ENCODE data around the gene EBF4.
"Not testable (repeated sequence)": the region's sequence is repeated elsewhere in the genome, so short reads cannot be mapped to it uniquely, and the experiment has no call there.

EBF4 gene

DNA sequence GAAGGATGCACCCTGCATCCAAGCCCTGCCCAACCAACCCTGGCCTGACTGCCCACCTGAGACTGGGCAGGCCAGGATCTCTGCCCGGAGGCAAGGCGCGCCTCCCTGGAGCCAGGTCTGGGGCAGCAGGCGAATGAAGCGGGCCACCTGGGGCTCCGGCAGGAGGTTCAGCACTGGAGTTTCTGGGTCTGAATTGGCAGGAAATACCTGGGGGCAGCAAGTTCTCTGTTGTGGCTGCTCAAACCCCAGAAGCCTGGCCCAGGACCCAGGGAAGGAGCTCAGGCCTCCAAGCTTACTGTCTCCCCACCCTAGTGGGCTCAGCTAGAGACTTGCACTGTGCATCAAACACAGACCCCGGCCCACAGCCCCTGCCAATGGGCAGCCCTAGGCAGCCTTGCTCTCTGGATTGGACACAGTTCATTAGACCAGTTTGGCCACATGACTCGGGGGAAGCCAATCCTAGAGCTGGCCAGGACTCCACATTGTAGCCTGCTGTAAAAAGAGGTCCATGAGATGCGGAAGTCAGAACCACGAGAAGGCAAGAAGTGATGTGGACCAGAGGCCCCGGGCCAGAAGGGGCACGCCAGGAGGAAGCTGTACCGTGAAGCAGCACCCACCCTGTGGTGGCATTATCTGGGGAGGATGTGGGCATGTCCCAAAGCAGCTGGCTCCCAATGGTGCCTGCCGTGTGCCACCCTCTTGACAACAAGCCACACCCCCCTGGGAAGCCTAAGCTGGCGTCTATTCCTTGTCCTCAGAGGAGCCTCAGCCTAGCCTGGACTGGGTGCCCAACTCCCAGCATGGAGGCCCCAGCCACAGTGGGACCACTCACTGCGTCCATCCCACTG is 104.8 kb downstream of the EBF4 start:
- no peak for DNase-seq

DNA sequence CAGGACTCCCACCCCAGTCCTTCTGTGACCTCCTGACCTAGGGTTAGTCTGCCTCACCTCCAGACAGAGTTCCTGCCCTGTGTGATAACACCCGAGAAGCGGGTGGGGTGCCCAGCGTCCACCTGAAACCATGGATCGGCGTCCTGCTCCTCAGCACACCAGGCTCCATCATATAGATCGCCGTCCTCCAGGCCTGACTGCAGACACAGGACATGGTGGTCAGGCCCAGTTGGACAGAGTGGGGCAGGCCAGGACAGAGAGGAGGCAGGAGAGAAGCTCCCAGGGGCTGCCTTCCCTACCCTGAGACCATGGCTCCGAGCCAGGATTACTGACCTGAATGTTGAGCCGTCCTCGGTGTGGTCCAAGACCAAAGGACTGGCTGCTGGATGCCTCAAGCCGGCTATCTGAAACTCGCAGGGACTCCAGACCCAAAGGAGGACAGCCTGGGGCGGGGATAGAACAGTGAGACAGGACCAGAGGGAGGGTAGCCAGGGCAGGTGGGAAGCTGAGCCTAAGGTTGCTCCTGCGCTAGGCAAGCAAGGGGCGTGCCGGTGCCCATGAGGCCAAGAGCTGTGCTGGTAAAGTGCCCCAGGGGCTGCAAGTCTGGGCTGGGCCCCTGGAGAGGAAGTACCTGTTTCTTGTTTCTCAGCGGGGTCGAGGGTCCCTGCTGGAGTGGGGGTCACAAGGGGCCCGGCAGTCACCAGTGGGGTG is 105.7 kb downstream of the EBF4 start:
- no peak for DNase-seq

DNA sequence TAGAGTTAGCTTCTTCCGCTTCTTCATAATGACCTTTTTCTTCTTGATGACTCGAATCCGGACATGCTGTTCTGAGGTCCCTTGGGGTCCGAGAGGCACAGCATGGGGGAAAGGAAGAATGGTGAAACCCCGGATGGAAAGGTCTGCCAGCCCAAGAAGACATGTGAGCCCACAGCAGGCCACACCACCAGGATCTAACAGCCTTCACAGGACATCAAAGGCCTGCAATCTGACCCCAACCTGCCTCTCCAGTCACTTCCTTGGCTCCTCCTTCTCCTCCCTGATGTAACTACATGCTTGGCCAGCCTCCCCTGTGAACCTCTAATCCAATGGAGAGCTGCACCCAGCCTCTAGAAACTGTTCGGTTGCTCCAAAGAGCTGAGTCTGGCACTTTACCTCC is 106.2 kb downstream of the EBF4 start:
- no peak for DNase-seq

DNA sequence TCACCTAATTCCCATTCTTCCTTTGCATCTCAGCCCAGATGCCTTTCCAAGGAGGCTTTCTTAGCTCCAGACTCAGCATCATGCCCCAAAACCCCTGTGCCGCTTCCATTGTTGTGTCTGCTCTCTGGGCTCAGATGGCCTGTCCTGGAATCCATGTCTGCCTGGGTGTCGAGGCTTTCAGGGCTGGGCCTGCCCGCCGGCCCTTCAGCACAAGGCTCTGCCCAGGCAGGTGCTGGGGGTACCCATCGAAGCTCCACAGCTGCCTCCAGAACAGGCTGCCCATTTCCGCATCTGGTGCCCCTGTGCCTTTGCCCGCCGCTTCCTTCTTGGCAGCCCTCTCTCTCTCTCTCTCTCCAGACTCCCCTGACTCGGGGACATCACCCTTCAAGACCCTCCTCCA is 106.7 kb downstream of the EBF4 start:
- DNase-seq: no peak

DNA sequence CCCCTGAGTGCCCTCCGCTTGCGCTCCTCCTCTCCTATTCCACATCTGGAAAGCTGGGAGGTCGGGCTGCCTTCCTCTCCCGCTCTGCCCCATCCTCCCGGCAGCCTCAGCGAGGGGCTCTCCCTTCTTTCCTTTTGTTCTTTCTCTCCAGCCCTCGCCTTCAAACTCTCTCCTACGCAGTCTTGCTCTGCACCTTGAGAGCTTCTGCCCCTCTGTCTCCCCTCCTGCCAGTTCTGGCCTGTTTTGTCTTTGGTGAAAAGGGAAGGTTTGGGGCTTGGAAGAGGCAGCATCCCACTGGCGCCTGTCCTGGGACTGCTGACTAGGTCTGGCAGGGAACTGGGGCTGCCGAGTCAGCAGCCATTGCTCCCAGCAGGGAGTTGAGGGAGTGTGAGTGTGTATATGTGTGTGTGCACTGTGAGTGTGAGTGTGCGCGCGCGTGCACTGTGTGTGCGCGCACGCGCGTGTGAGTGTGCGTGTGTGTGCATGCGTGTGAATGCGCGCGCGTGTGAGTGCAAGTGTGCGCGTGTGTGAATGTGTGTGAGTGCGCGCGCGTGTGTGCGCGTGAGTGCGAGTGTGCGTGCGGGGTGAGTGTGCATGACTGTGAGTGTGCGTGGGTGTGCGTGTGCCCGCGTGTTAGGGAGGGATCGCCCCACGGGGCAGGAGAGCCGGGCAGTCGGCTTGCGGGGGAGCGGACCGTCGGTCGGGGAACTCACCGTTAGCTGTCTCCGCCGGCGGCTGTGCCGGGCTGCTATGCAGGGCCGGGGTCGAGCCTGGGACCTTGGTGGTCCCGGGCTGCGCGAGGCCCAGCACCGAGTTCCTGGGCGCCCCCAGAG is 107.3 kb downstream of the EBF4 start:
- DNase-seq: no peak

DNA sequence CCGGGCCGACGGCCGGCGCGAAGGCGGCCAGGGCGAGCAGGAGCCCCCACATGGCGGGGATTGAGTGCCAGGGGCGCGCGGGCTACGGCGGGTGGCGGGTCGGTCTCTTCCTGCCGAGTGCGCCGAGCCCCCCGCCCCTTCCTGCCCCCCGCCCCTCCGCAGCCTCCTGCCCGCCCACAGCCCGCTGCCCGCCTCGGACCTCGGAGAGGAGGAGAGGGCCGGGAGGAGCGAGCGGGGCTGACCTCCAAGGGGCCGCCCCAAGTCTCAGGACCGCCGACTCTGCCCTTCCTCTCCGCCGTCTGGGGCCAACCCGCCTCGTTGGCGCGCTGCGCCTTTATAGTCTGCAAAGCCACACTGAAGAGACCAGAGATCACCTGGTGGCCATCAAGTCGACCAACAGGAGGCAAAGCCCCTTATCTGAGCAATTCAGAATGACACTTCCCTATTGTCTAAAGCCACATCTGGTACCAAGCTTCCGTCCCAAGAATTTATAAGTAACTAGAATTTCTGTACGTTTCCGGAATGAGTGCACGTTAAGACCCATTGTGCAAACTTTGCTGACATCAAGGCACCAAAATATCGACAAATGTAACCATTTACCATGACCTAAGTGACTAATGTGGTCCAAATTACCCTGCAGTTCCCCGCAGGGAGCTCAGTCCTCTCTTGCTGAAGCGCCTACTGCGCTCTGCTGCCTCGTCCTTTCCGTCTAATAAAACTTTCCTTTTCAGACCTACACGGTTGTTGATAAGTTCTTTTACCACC is 108.1 kb downstream of the EBF4 start, which contains the start of gene CPXM1:
TSS of gene CPXM1 (minus strand) at position 107 of the 765 bp plus-strand sequence. CDS start at position 52, 55 bp downstream.
- DNase-seq: no peak

DNA sequence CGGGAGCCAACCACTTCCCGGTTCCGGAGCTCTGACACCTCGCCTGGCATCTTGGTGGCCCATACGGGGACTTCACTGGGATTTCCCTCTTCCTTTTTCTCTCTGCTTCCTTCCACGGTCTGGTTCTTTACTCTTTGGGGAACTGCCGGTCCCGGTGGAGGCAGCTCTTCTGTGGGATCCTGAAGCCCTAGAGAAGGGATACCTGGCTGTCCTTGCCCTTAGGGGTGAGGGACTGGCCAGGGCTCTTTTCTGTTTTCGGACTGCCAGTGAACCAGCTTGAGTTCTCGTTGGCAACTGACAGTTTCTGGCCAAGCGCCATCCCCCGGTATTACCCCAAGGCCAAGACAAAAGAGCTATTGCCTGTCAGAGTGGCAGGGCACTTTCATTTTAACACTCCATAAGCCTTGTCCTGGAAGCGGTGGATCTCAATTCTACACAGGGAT is 108.7 kb downstream of the EBF4 start:
- no peak for DNase-seq

DNA sequence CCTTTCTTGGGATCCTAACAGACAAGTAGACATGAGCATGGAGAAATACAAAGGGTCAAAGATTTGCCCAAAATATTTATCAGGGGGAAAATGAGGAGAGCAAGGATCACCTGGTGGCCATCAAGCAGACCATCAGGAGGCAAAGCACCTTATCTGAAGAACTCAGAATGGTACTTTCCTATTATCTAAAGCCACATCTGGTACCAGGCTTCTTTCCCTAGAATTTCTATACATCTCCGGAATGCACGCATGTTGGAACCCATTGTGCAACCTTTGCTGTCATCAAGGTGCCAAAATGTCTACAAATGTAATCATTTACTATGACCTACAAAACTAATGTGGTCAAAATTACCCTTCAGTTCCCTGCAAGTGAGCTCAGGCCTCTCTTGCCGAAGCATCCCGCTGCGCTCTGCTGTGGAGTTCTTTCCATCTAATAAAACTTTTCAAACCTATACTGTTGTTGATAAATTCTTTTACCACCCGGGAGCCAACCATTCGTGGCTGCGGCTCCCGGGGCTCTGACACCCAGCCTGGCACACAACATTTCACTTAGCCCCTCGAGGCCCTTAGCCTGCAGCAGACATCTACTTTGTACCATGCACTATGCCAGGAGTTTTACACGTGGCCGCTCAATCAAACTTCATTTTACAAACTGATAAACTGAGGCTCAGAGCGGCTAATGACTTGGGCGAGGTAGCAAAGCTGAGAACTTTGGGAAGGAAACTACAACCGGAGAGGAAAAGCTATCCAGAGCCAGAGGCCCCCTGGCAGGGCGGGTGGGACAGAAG is 111.7 kb downstream of the EBF4 start:
- DNase-seq: no peak

DNA sequence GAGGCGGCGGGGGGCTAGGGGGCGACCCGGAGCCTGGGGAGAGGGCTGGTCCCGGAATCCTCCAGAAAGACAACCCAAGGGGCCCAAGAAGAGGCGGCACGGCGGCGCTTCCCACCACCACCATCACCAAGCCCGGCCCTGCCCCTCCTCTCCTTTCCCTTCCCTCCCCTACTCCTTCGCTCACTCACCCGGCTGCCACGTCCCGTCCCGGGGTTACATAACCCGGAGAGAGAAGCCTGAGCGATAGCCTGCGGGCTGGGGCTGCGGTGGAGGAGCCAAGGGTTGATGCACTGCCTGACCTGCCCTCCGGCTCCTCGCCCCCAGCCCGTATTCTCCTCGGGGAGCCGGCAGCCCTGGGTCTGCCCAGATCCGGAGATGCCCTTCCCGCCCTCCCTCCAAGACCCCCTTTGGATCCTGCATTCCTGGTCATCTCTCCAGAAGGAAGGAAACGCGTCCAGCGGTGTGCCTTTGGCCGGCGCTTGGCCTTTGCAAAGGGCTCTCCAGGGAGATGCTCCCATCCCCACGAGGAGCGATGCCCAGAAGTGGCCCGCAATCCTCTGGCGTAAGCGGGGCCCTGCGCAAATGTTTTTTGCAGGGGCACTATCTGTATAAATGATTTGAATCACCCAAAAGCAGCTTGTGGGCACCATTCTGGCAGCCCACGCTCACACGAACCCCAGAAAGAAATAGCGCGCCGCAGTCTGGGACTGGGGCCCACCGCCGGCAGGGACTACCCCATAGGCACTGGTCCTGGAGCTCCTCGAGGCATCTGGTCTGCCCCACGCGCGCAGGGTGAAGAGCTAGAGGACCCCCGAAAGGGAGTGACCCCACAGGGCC is 112.5 kb downstream of the EBF4 start:
- no peak for DNase-seq

DNA sequence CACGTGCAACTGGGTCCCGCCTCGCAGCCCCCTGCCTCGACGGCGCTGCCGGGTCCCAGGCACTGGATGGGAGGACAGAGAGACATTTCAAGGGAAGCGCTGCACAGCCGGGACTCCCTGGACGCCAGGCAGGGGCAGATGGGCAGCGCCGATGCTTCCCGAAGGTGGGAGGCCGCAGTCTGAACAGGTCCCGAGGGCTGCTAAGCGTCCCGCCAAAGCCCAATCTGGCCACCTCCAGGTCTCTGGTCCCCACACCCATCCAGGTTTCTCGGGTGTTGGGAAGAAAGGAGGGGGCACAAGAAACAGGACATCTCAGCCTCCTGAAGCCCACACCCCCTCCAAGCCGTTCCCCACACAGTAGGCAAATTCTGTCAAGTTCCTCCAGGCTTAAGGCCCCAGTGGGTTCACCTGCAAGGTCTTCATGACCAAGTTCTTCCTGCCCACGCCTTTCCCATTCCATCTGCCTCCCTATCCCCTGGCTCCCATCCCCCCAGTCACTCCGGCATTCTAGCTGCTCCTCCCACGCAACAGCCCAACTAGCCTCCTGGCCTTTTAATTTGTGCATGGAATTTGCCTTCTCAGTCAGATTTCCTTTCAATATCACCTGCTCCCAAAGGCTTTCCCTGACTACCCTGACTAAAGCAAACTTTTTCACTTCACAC is 113.2 kb downstream of the EBF4 start:
- no peak for DNase-seq

DNA sequence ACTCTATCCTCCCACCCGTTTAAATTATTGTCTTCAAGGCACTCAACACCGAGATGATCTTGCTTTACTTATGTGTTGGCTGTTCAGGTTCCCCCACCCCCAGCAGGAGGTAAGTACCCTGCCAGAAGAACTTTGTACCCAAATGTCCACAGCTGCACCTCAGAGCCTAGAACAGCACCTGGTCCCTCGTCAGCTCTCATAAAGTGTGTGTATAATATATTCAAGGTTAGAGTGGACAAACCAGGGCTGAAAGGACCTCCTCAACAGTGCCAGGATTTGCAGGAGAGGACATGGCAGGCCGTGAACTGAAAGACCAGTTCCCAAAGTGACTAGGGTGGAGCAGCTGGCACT is 113.7 kb downstream of the EBF4 start:
- DNase-seq: no peak

DNA sequence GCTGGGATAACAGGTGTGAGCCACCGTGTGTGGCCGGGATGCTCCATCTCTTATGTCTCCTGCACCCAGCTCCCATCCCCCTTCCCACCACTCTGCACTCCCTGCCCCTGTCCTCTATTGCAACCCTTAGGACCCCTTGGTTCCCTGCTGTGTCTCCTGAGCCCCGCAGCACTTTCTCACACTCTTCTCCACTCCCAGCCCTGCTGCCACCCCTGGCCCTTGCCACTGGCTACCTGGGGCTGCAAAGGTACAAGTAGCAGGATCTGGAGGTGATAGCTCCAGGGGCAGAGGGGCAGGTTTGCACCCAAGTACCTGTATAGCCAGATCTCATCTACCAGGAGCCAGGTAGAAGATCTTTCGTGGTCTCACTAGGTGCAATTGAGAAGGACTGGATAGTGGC is 114.4 kb downstream of the EBF4 start:
- DNase-seq: no peak

DNA sequence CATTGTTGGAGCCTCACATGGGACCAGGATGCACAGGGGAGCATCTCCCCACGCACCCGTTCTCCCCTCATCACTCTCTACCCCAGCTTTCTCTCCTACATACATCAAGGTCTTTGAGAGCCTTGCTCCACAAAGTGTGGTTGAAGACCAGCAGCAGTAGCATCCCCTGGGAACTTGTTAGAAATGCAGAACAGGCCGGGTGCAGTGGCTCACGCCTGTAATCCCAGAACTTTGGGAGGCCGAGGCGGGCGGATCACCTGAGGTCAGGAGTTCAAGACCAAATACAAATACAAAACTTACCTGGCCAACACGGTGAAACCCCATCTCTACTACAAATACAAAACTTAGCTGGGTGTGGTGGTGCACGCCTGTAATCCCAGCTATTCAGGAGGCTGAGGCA is 115.3 kb downstream of the EBF4 start:
- not testable (repeated sequence) for DNase-seq

DNA sequence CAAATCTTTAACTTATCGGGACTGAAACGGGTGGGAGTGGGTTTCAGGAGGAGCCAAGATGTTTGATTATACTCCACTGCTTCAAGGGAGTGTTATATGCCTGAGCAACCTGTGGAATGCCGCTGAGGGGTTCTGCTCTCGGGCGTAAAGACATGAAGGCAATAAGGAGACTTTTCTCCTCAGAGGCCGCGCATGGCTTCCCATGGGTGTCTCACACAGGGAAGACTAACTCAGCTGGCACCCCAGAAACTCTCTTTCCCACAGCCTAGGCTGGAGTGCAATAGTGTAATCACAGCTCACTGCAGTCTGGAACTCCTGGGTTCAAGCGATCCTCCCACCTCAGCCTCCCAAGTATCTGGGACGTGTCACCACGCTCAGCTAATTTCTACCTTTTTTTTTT is 117.1 kb downstream of the EBF4 start:
- DNase-seq: no peak
